T47D (cell line): ENCODE measurements around the gene TPCN2.

Experiments
- DNase-seq, 2 experiments: peaks; one replicate each; pipeline versions ENCODE4 v3.0.0 to v3.0.0-alpha.2; 2011 to 2012; ENCODE audit warnings: low read depth in 1 of 2, low spot score in 1 of 2
- JUND ChIP-seq: IDR thresholded peaks from 2 replicates; pipeline ENCODE4 v1.6.1; 2012; ENCODE audit warnings: low read depth
- in situ Hi-C: cut with HindIII; loops from 2 replicates; pipeline ENCODE4 v1.10.0; 2016; ENCODE audit warnings: low sequenced_read_pairs, low pct_unique_long_range_greater_than_20kb

Gene TPCN2

DNA sequence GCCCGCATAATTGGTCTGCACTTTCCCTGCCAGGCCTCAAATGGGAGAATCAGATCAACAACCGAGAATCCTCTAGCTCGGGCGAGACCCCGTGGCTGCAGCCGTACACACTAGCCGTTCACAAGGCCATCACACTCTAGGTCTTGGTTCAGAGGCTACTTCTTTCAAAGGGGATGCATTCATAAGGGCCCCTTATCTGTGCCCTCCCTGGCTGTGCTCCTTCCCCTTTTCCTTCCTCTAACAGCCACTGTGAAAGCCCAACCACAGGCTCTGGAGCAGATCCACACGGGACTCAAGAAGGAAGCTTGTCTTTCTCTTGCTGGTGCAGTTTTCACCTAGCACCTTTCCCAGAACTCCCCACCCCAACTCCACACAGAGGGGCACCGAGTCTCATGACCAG is 131.5 kb downstream of the TPCN2 start:
- DNase-seq, result no peak
- in situ Hi-C loops, result no loop called here
- no peak for TF ChIP-seq JUND

GRCh38 chr11:69180726-69181125 is 132.0 kb downstream of the TPCN2 start:
- in situ Hi-C loops, result no loop called here
- no peak for DNase-seq
- TF ChIP-seq JUND, result no peak

DNA sequence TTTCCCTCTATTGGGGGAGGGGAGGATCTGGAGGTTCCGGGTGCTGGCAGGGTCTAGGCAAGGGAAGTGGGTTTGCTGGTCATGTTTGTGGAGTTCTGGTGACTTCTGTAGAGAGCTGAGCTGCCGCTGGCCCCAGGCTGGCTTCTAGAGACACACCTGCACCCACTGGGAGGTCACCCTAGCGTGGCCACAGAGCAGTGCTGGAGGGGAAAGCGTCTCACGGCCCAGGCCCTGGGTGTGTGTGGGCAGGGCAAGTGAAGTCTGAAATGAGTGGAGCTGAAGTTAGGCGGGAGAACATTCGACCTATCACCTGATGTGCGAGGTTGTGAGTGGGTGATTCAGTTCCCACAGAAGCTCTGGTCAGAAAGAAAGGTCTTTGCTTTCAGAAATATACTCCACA is 134.9 kb downstream of the TPCN2 start:
- TF ChIP-seq JUND, result no peak
- DNase-seq, result no peak
- in situ Hi-C loops, result no loop called here
